GM04504 (cell line): ENCODE results near the gene CAMSAP2.

Experiments used
- DNase-seq: peaks from one replicate; pipeline ENCODE4 v3.0.0-alpha.2; 2012; ENCODE audit warnings: low read depth

The CAMSAP2 gene

DNA sequence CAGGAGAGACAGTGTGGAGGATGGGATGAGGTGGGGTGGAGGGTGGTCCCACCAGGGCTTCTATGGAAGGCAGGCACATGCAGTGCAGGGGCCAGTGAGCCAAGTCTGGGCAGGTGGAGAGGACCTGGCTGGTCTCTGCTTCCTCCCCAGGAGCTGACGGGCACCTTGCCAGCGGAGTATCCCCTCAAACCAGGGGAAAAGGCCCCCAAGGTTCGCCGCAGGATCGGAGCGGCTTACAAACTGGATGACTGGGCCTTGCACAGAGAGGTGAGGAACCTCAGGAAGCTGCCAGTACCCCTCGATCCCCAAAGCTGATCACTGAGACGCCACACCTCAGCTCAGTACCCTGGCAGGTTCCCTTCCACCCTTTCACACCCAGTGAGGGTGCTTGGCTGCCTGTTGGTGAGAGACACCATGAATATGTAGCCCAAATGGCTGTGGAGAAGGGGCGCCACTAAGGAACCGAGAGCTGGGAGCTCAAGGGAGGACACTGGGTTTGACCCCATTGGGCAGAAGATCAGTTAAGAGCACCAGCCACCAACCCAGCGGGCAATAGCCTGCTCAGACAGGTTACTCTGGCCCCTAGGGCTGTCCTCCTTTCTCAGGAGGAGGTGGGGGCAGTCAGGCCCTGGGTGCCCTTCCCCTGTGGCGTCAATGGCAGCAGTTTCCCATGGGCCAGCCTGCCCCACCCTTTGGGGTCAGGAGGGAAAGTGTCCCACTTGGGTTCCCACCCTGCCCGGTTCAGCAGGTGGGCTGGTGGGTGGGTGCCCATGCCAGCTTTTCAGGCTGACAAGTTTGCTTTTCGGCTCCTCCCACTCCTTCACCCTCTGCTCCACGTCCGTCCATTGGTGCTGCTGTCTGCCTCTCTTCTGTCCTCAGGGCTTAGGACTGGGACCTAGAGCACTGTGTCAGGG lies 161.5 kb downstream of the CAMSAP2 start:
- DNase-seq, result no peak

- no peak for DNase-seq
These were observed 162.2 kb downstream of the CAMSAP2 start for GRCh38 chr1:200900877-200901276.

GRCh38 chr1:200901350-200901749 lies 162.7 kb downstream of the CAMSAP2 start:
- no peak for DNase-seq

DNA sequence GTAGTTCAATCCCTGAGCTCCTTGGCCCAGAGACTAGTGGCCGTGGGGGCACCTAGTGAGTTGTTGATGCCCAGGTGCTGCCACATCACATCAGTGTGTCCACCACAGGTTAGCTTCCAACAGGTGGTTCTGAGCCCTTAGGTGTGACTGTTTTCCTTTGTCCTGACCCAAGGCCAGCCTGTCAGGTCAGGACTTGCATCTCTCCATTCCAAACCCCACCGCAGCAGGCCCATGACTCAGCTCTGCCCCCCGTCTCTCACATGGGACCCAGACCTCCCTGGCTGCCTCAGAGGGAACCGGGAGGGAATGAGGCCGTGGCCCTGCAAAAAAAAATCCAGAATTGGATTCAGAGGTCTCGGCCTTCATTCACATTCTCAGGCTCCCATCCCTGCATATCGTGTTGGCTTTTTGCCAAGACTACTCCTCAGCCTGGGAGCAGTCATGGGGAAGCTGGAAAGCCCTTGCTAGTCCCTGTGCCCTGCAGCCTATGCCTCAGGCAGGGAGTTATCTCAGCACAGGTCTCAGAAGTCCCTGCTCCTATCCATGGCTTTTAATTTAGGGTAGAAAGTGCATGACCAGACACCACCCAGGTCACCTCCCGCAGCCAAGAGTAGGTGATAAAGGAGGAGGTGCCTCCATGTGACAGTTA lies 163.2 kb downstream of the CAMSAP2 start:
- DNase-seq, result no peak

DNA sequence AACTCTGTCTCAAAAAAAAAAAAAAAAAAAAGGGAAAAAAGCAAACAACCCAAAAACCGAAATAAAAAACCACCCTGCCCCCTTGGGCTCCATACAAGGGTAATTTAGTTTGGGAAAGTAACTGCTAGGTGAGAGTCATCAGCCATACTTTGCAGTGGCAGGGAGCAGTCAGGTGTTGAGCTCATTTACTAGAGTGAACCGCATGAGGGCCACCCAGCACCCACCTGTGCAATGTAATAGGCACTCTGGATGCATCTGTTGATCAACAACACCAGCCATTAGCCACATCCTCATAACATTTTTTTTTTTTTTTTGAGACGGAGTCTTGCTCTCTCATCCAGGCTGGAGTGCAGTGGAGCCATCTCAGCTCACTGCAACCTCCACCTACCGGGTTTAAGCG lies 165.1 kb downstream of the CAMSAP2 start:
- no peak for DNase-seq

DNA sequence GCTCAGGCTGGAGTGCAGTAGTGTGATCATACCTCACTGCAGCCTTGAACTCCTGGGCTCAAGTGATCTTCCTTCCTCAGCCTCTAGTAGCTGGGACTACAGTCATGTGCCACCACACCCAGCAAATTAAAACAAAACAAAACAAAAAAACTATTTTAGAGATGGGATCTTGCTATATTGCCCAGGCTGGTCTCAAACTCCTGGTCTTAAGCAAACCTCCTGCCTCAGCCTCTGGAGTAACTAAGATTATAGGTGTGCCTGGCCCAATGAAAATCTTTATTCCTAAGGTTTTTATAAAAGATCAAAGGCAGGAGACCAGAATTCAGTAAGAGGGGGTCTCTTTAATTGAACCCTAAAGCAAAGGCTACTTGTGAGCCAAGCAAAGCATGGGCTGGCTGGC lies 166.1 kb downstream of the CAMSAP2 start:
- no peak for DNase-seq

- no peak for DNase-seq
These were observed 166.8 kb downstream of the CAMSAP2 start for GRCh38 chr1:200905411-200906052.

DNA sequence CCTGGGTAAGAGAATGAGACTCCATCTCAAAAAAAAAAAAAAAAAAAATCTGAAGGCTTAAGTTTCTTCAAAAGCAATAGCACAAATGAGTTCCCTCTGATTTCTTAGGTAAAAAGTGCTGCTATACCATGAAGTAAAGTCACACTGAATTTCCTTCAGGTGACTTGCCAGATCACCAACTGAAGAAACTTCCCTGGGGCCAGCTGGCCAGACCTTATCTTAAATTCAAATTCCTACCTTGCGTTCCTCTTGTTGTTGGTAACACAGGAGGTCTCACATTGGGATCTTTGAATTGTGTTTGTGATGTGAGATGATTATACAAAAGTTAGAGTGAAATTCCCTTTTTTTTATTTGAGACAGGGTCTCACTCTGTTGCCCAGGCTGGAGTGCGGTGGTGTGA lies 167.8 kb downstream of the CAMSAP2 start:
- no peak for DNase-seq

- DNase-seq, result no peak
These were observed 169.0 kb downstream of the CAMSAP2 start for GRCh38 chr1:200907611-200908097.

DNA sequence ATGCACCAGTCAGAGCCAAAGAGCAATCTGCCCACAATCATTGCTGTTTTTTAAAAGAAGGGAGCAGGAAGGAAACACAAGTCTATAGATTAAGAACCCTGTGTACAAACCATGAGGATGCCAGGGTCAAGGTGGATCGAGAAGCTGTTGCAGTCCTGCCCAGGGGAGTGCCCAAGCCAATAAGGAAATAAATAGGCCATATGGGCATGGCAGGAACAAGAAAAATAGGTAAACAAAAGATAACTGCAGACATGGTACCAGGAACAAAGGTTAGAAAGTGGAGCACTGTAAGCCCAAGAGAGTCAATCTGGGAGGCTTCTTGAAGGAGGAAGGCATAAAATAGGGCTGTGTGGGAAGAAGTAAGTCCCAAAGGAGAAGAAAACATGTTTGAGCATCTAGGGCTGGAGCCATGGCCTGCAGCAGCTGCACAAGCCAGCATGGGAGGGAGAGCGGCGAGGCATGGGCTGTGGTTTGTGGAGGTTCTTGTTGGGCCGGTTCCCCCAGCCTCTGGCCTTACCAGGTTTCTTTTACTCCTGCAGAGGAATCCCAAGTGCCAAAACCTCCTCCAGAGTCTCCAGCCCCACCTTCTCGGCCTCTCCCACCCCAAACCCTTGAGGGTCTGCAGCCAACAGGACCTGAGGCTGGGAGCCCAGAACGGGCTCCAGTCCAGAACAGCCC lies 169.6 kb downstream of the CAMSAP2 start:
- DNase-seq, result no peak

DNA sequence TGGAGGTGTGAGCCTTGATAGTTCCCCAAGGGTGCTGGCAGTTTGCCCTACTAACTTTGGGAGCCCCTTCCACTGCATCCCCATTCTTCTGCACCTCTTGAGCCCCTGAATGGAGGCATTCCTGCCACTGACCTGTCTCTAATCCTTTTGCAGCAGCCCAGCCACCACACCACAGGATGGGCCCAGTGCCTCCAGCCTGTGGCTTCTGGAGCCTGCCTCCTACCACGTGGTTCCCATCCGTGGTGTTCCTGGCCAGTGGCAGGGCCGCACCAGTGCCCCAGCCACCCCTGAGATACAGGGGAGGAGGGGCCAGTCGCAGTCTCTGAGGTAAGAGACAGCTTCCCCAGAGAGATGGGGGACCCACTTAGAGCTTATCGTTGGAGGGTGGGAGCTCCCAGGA lies 170.4 kb downstream of the CAMSAP2 start:
- DNase-seq, result no peak

- DNase-seq, result no peak
These were observed 171.1 kb downstream of the CAMSAP2 start for GRCh38 chr1:200909757-200910239.
